Breast epithelium (tissue), 3 donors: Measurements from ENCODE around the gene PCNX1.

ENCODE experiments used
- CTCF ChIP-seq, 3 donors: fragments of 450-650 bp; IDR thresholded peaks; one replicate each; pipeline ENCODE4 v1.5.1; 2016 to 2017; ENCODE audit warnings: antibody characterized with exemption in 3 of 3, mild to moderate bottlenecking in 3 of 3, moderate library complexity in 3 of 3
- POLR2AphosphoS5 ChIP-seq, 3 donors: sonication (generic); formaldehyde crosslinking; IDR thresholded peaks; one replicate each; pipeline ENCODE4 v1.6.1; 2017; ENCODE audit warnings: antibody characterized with exemption in 3 of 3

GRCh38 chr14:70872678-70873020 is 34.6 kb upstream of the PCNX1 start:
- no peak for TF ChIP-seq CTCF (IDR thresholded peaks at IDR 0.05)
- TF ChIP-seq POLR2AphosphoS5 (IDR thresholded peaks at IDR 0.05), result no peak
